Measurements from ENCODE around the gene SYNGR3. TPM values are rescaled to one million over a fixed set of nuclear protein-coding genes. Genes with fewer than 3 reads are reported as not detected.

SYNGR3 gene
- total and polyA plus RNA-seq, 2 of the 13 experiments (the other 11 are each of a cell fraction or from before 2014, with no cell fraction given), result 0.97 to 5.7 TPM

DNA sequence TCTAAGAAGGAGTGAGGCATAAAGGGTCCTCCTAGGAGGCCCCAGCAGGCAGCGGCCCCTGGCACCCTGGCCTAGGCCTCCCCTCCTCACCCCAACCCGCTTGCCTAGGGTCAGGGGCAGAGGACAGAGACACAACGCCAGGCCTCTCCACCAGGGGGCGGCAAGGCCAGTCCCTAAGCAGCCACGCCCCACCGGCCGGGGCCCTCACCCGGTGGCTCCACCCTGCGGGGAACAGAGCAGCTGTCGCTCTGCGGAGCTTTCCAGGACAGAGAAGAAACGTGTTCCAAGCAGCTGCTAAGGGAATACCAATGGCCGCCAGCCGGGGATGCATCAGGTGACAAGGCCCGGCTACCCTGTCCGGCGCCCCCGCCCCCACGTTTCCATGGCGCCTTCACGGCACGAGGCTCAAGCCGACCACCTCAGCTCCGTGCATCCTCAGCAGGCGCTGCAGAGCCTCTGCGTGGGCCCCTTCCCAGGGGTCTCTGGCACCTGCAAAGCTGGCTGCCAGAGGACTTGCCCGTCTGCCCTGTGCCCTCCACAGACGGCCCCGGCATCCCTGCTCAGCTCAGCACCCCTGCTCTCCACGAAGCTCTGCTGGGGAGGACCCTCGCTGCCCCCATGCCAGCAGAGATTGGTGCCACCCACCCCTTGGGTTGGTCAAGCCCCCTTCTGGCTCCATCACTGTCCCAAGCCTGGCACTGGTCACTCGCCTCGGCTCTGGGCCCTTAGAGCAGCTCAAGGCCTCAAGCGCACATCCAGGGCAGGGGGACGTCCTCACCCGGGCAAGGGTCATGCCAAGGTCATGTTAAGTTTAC, 14.3 kb downstream of the SYNGR3 start (continued):
- TF ChIP-seq, protein P1, sequence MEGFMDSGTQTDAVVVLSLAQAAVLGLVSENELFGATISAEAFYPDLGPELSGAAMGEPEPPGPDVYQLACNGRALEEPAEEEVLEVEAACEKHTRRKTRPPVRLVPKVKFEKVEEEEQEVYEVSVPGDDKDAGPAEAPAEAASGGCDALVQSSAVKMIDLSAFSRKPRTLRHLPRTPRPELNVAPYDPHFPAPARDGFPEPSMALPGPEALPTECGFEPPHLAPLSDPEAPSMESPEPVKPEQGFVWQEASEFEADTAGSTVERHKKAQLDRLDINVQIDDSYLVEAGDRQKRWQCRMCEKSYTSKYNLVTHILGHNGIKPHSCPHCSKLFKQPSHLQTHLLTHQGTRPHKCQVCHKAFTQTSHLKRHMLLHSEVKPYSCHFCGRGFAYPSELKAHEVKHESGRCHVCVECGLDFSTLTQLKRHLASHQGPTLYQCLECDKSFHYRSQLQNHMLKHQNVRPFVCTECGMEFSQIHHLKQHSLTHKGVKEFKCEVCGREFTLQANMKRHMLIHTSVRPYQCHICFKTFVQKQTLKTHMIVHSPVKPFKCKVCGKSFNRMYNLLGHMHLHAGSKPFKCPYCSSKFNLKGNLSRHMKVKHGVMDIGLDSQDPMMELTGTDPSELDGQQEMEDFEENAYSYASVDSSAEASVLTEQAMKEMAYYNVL (CRISPR knock-in tag; IDR thresholded peaks at IDR 0.05; ENCODE audit: borderline replicate concordance), result no peak
- TF ChIP-seq ZBTB26 (CRISPR knock-in tag; IDR thresholded peaks at IDR 0.05; ENCODE audit: borderline replicate concordance) (no peak), ZNF350 (CRISPR knock-in tag; IDR thresholded peaks at IDR 0.05; ENCODE audit: borderline replicate concordance, low read depth) (peak; percentile 54), BORCS8-MEF2B (CRISPR knock-in tag; IDR thresholded peaks at IDR 0.05) (0 out of 2 replicates have a peak, but pooled peaks have one; percentile 35), HNRNPLL (IDR thresholded peaks at IDR 0.05; ENCODE audit: low read depth, low read length, poor library complexity, severe bottlenecking) (peak; percentile 59), ATF6 (CRISPR knock-in tag; conservative IDR thresholded peaks at IDR 0.05) (no peak), FOXP1 (IDR thresholded peaks at IDR 0.05) (no peak), FOXP1 (CRISPR knock-in tag; IDR thresholded peaks at IDR 0.05) (no peak), ZNF883 (CRISPR knock-in tag; IDR thresholded peaks at IDR 0.05; ENCODE audit: not compliant biosample characterization) (peak; percentile 54), KDM4B (CRISPR knock-in tag; IDR thresholded peaks at IDR 0.05) (peak; percentile 68; the same call in 1 of the 2 replicates), THRA (CRISPR knock-in tag; IDR thresholded peaks at IDR 0.05; ENCODE audit: borderline replicate concordance) (peak; percentile 67; the same call in 1 of the 2 replicates), SOX6 (IDR thresholded peaks at IDR 0.05) (no peak), SOX6 (CRISPR knock-in tag; IDR thresholded peaks at IDR 0.05) (peak; percentile 41; the same call in 1 of the 2 replicates), GPN1 (CRISPR knock-in tag; IDR thresholded peaks at IDR 0.05; ENCODE audit: borderline replicate concordance) (no peak), TGIF2 (CRISPR knock-in tag; IDR thresholded peaks at IDR 0.05) (peak; percentile 51)
- TF ChIP-seq, protein P2, sequence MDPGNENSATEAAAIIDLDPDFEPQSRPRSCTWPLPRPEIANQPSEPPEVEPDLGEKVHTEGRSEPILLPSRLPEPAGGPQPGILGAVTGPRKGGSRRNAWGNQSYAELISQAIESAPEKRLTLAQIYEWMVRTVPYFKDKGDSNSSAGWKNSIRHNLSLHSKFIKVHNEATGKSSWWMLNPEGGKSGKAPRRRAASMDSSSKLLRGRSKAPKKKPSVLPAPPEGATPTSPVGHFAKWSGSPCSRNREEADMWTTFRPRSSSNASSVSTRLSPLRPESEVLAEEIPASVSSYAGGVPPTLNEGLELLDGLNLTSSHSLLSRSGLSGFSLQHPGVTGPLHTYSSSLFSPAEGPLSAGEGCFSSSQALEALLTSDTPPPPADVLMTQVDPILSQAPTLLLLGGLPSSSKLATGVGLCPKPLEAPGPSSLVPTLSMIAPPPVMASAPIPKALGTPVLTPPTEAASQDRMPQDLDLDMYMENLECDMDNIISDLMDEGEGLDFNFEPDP (CRISPR knock-in tag; conservative IDR thresholded peaks at IDR 0.05), result no peak
- TF ChIP-seq, protein P3, sequence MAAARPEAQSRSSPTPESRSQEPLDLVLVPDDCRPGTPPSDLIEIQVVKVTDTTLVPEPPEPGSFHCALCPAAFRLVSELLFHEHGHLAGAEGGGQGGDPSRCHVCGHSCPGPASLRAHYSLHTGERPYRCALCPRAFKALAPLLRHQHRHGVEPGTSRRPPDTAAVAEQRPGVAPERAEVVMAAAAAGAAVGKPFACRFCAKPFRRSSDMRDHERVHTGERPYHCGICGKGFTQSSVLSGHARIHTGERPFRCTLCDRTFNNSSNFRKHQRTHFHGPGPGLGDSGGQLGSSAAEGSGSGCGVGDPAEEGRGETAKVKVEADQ (CRISPR knock-in tag; IDR thresholded peaks at IDR 0.05; ENCODE audit: borderline replicate concordance), result peak; percentile 83; the same call in 1 of the 2 replicates
- TF ChIP-seq, protein P4, sequence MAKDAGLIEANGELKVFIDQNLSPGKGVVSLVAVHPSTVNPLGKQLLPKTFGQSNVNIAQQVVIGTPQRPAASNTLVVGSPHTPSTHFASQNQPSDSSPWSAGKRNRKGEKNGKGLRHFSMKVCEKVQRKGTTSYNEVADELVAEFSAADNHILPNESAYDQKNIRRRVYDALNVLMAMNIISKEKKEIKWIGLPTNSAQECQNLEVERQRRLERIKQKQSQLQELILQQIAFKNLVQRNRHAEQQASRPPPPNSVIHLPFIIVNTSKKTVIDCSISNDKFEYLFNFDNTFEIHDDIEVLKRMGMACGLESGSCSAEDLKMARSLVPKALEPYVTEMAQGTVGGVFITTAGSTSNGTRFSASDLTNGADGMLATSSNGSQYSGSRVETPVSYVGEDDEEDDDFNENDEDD (CRISPR knock-in tag; IDR thresholded peaks at IDR 0.05; ENCODE audit: borderline replicate concordance), result 0 out of 2 replicates have a peak, but pooled peaks have one; percentile 16

Data from HepG2 (cell line).